Measurements from ENCODE around the gene KIF25.

The KIF25 gene, protein sequence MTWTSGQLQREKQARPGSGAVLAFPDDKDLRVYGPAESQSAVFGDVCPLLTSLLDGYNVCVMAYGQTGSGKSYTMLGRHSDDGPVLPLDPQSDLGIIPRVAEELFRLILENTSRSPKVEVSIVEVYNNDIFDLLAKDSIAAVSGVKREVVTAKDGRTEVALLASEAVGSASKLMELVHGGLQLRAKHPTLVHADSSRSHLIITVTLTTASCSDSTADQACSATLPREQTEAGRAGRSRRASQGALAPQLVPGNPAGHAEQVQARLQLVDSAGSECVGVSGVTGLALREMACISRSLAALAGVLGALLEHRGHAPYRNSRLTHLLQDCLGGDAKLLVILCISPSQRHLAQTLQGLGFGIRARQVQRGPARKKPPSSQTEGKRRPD

DNA sequence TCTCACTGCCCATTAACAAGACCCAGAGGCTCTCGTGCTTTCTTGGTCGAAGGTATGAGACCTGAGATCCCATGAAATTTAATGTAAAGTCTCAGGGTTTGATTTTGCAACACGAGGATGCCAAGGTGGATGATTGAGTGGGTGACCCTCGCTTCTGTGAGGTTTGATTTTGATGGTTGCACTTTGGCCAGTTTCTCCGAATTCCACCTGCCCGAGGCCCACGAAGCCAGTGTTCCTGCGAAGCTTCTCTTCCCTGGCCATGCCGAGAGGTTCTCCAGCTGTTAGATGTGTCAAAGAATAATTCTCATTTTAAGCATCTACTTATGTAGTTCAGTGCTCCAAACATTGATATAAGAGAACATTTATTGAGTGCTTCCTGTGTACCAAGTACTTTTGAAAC is at the start of gene KIF25:
TSS of gene KIF25 (plus strand) at position 30 of the 400 bp plus-strand sequence. CDS start 31,915 bp downstream, outside the sequence.
- H3K4me3 ChIP-seq (ENCODE audit: low read depth, low read length): no peak within 1 kb of the TSS

DNA sequence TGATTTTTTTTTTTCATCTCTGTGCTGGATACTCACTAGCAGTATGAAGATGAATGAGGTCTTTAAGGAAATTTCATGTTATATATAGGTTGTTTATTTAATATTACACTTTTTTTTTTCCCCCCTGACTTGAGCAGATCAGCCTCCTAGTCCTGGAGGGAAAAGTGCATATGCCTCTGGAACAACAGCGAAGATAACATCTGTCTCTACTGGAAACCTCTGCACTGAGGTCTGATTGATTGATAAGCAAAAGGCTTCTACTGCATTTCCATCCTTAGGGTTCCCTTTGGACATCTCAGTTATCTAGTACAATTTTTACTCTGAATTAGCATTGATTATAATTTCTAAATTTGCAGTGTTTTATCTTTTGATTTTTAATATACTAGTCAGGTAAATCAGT is 49.8 kb upstream of the KIF25 start:
- no peak overlapping the region for H3K4me3 ChIP-seq (ENCODE audit: low read depth, low read length)

DNA sequence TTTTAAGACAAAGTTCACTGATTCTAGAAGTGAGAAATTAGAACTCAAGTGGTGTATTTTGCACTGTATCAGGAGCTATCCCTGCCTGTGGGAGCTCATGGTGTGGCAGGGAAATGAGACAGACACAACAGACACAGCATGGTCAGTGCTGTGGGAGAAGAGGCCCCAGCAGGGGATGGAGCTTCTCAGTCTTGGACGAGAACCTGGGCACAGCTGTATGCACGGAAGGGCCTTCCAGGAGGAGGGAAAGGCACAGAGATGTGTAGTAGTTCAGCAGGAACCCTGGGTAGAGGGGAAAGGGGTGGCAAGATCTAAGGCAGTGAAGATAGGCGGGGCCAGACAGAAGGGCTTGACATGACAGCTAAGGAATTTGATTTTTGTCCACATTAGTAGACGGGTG is 48.8 kb upstream of the KIF25 start:
- H3K4me3 ChIP-seq (ENCODE audit: low read depth, low read length): no peak overlapping the region

DNA sequence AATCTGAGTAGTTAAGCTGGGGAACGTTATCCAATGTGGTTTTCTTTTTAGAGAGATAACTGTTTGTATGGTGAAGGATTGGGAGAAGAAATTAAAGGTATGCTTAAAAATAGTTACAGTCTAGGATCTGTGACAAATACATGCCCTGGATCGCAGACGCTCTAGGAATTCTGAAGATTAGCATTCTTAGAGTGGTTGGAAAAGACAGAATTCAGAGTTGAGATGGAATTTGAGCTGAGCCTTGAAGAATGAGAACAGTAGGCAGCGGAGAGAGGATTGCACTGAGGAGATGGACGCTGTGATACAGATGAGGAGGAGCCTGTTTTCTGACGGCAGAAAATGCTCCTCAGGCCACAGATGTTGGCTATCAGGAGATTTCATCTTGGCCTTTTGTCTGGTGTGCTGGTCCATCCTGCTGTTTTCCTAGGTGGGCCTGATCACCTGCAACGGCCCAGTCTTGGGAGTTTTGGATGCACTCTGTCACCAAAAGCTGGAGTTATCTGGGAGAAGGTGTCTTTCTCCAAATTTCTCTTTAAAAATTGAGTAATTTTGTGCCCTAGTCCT is 48.3 kb upstream of the KIF25 start:
- H3K4me3 ChIP-seq (ENCODE audit: low read depth, low read length): no peak overlapping the region

DNA sequence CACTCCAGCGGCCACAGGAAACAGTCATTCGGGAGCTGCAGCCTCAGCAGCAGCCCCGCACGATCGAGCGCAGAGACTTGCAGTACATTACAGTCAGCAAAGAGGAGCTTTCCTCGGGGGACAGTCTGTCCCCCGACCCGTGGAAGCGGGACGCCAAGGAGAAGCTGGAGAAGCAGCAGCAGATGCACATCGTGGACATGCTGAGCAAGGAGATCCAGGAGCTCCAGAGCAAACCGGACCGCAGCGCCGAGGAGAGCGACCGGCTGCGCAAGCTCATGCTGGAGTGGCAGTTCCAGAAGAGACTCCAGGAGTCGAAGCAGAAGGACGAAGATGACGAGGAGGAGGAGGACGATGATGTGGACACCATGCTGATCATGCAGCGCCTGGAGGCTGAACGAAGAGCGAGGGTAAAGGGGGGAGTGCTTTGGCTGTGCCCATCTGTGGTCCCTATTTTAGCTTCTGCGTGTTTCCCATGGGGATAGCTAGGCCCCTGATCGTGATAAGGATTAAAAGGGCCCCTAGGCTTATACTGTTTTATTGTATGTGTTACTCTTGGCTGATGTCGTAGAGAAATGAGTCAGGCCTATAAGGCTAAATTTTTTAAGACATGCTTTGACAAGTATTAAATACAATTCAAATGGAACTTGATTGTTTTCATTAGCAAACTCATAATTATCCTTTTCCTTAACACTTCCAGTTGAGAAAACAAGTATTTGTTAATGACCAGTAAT is 45.5 kb upstream of the KIF25 start:
- H3K4me3 ChIP-seq (ENCODE audit: low read depth, low read length): no peak overlapping the region

DNA sequence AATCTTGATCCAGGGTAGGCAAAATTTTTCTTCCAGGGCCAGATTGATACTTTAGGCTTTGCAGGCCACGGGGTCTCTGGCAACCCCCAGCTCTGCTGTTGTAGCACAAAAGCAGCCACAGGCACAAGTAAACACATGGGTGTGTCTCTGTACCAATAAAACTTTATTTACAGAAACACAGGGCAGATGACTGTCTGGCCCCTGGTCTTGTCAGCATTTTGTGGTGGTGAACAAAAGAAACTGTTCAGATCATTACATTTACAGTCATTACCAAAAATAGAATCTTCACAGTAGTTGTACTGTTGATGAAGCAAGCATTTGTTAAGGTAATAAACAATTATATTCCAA is 45.0 kb upstream of the KIF25 start:
- no peak overlapping the region for H3K4me3 ChIP-seq (ENCODE audit: low read depth, low read length)

DNA sequence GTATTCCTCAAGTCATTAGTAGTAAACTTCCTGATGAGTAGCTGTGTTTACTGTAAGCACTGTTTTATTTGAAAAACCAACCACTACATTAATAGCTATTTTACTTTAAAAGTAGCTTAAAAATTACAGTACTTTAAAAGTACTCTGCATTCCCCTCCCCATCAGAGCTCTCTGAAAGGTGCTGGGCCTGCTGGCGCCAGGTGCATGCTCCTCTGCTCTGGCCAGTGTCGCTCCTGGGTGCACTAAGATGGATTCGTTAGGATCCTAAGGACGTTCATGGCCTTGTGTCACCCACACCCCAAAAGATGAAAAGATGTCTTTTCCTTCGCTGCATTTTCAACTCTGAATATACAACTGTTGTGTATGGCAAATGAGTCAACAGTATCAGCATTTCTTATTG is 43.9 kb upstream of the KIF25 start:
- H3K4me3 ChIP-seq (ENCODE audit: low read depth, low read length): no peak overlapping the region

DNA sequence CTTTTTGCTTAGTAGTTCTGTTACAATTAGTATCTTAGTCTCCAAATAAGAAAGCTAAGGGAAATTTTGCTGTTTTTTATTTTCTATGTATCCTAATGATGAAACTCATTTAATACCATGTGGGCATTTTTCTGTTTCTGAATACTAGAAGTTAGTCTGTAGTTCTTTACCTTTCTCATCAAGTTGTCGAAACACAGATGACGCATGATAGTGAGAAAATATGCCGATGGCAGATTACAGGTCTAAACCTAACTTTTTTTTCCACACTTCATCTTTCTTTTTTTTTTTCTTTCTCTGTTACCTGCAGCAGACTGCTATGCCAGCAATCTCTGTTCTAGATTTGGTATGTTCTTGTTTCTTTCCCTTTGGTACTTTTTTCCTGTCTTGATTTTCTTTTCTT is 43.3 kb upstream of the KIF25 start:
- H3K4me3 ChIP-seq (ENCODE audit: low read depth, low read length): no peak overlapping the region

DNA sequence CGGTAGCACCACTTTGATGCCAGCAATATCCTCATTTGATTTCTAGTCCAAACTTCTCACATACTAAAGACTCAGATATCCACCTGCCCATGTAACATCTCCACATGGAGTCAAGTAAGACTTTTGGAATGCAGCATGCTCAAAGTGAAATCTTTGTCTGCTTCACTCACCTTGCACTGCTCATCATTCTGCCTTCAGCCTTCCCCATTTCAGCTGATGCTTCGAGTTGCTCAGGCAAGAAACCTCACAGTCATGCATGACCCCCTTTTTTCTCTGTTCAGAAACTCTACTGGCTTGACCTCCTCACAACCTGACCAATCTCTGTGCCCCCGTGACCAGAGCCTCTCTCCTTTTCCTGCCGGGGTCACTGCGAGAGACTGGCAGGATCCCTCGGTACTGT is 41.0 kb upstream of the KIF25 start:
- no peak overlapping the region for H3K4me3 ChIP-seq (ENCODE audit: low read depth, low read length)

DNA sequence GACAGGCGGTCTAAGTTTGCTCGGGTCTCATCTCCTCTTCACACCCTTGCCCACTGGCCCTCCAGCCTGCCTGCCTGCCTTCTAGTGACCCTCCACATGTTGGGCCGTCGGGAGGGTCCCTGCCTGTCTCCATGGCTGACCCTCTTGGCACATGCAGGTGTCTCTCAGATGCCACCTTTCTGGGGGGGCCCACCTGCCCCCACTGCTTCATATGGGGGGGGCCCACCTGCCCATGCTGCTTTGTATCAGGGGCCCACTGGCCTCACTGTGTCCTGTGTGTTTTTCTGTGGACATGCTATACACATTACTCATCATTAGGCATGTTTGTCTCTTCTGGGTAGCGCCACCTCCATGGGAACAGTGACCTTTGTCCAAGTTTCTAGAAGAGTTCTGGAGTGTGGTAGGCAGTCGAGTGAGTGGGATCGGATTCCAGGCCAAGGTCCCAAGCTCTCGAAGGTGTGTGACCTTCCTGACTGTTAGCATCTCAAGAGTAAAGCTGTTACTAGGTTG is 40.4 kb upstream of the KIF25 start:
- H3K4me3 ChIP-seq (ENCODE audit: low read depth, low read length): no peak overlapping the region

DNA sequence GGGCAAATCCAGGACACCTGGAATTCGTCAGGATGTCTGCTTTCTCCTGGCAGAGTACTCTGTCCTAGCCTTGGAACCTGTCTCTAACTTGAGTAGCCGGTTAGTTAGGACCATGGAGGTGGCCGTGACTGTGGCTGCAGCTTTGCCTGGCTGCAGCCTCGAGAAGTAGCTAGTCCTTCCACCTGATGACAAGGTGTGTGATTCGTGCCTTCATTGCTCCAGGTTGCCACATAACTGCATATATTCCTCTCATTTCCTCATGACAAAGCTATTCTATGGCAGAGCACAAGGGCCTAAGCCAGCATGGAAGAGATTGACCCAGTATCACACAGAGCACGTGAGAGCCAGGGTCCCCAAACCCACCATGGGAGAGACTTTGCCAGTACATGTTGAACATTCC is 39.8 kb upstream of the KIF25 start:
- no peak overlapping the region for H3K4me3 ChIP-seq (ENCODE audit: low read depth, low read length)

DNA sequence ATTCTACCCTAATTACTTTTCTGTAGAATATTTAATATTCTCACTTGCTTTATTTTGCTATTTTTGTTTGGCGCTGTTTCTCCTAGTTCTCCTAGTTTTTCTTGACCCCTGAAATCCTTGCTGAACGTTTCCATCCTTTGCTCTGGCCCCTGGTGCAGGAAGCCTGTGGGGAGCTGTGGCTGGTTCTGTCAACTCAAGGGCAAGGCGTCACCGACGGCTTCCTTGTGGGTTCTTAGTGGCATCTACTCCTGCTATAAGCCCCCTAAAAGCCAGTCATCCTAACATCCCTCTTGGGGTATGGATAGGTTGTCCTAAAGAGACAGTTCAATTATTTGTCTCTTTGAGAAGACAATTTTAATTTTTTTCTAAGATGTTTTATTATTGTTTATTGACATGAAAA is 36.9 kb upstream of the KIF25 start:
- no peak overlapping the region for H3K4me3 ChIP-seq (ENCODE audit: low read depth, low read length)

DNA sequence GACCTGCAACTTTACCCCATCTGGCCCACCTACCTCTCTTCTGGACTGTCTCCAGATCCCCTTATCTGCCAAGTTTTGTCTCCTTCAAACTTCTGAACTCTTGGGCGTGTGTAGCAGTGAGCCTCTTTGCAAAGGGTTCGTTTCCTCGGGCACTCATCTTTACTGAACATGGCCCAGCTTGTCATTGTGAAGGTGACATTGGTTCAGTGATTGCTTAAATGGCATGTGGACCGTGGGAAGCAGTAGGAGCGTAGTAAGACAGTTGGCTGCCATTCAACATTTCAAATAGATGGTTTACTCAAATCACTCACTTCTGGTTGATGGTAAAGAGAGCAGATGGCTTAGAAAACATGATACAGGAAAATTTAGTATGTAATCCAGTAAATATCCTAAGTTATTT is 34.8 kb upstream of the KIF25 start:
- H3K4me3 ChIP-seq (ENCODE audit: low read depth, low read length): no peak overlapping the region

DNA sequence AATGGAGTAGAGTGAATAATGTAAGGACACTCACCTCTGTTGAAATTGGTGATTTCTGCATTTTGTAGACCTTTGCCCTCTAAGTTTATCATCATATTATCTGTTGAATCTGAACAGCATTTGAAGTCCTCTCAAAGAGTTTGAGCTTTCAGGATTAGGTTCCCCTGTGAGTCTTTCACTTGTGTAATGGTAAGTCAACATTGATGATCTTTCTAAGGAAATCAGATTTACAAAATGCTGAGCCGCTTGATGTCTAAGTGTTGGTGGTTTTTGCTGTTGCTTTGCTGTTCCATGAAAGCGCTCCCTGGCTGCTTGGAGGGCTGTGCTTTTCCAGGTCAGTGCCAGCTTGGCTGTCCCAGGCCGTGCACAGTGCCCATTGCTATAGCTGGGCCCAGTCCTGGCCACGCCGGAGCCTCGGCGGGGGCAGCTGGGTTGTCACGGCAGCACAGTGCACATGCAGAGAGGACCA is 33.8 kb upstream of the KIF25 start:
- H3K4me3 ChIP-seq (ENCODE audit: low read depth, low read length): no peak overlapping the region

DNA sequence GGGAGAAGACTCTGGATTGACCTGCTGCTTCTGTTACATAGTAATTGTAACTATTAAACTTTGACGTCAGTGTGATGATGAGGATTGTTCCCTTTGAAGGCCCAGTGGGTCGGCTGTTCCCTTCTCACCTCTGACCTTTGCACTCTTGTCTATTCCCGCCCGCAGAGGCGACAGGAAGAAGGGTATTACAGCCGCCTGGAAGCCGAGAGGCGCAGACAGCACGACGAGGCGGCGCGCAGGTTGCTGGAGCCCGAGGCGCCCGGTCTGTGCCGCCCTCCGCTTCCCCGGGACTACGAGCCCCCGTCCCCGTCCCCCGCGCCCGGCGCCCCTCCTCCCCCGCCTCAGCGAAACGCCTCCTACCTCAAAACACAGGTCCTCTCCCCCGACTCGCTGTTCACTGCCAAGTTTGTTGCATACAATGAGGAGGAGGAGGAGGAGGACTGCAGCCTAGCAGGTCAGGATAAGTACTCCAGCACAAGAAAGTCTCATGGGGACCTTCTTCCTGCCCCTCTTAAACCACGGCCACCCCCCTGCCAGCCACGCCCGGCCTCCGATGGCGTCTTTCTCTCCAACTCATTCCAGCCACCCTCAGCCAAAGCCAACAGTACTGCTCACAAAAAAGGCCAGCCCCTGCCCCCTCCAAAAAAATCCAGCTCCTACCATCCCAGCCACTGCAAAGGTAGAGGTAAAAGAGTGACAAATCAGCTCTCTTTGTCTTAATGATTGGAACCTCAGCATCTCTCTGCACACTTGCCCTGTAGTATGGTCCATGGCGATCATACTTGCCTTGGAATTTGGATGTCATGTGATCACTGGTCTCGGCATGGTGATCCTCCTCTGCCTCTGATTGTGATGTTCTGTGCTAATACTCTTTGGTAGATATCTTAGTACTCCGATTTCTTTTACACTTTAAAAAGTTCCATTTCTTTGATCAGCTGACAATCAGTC is 31.6 kb upstream of the KIF25 start:
- H3K4me3 ChIP-seq (ENCODE audit: low read depth, low read length): no peak overlapping the region

DNA sequence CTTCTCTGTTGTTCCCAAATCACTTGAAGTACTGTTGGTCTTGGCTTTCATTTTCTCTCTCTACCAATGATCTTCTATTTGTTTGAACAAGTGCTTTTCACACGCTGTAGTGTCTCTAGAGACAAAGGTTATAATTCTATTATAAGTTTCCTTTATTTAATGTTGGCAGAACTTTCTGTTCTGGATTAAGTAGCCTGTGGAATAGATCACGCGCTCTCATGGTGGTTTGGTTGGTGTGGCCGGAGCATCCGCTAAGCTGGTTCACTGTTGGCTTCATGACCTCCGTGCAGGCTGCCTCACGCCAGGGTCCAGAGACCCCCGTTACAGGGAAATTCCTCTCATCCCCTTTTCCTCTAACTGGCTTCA is 30.9 kb upstream of the KIF25 start:
- no peak overlapping the region for H3K4me3 ChIP-seq (ENCODE audit: low read depth, low read length)

DNA sequence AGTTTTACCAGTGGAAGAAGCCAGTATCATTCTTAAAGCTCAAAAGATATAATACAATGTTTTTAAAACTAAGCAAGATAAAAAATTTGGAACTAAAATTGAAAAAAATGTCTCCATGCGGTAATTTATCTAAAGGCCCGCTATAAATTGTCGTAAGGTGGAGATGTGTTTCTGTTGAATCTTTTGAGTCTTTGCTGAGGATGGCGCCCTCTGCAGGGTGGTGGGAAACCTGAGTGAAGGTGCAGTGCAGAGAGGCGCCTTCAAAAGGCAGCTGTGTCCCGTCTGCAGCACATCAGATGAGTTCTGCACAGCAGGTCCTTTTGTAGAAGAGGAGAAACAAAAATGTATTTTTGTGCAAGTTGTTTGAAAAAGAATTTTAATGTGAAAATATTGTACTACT is 29.4 kb upstream of the KIF25 start:
- H3K4me3 ChIP-seq (ENCODE audit: low read depth, low read length): no peak overlapping the region

DNA sequence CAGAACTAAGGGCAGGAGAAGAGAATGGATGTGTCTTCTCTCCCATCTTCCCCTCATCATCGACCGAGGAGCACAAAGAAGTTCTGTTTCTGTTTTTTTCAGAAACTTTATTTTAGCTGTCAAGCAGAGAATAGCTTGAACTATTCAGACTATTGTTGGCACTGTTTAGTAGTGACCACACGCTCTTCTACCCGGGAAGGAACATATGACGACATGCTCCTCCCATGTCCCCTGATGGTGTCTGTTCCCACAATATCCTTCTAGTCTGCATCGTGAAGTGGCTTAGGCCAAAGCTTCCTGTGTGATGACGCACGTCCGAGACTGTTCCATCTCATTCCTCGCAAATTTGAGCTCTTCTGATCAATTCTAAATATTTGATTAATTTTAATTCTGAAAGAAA is 27.2 kb upstream of the KIF25 start:
- no peak overlapping the region for H3K4me3 ChIP-seq (ENCODE audit: low read depth, low read length)

DNA sequence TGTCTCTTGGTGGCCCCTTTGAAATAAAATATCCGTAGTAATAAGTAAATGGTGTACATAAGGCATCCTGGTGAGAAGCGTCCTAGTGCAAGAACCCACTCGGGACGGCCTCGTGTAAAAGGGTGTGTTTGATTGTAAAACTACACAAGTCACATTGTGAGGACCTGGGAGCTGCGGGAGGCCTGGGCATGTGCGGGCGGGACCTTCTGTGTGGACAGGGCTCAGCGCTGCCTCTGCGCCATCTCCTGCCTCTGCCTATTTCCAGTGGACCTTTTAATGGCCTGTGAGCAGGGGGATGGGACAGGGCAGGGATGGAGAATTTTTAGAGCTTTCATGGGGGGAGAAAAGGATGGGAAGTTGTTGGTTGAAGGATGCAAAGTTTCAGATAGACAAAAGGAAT is 25.3 kb upstream of the KIF25 start:
- no peak overlapping the region for H3K4me3 ChIP-seq (ENCODE audit: low read depth, low read length)

DNA sequence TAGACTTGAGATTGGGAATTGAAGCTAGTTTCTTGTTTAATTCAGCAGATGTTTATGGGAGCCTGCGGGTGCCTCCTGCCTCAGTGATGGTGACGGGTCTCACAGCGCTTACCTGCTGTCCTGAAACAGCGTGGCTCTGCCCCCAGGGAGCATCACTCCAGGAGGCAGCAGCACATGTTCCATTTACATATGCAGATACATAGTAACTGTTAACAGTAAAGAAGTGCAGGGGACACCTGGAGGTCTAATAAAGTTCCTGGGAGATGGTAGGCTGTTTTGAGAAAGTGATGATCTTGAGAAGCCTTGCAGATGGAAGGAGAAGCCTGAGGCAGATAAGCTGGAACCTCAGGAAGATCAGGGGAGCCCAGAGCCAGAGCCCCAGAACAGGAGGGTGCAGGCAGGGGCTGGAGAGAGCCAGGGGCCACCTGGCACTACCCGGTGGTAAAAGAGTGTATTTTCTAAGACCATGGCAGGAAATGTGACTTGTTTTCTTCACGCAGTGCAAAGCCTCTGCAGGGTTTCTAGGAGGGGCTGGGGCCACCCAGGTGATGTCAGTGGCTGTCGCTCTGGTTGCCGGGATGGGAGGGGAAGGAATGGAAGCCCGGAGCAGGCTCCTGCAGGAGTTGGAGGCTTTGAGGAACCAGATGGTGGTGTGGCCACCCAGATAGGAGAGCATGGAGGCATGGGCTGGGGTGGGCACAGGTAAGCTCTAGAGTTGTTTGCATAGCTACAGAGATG is 24.2 kb upstream of the KIF25 start:
- H3K4me3 ChIP-seq (ENCODE audit: low read depth, low read length): no peak overlapping the region
